Astrocyte of the spinal cord (primary cell): Measurements from ENCODE around the gene SH3GLB1.
"Not testable (repeated sequence)": the region's sequence is repeated elsewhere in the genome, so short reads cannot be mapped to it uniquely, and the experiment has no call there.

Experiments
- DNase-seq: peaks from one replicate; pipeline ENCODE4 v3.0.0; 2011; ENCODE audit warnings: low read depth, low spot score
- H3K4me3 ChIP-seq: 2 replicates; pipeline ENCODE4 v1.5.1; 2011; ENCODE audit warnings: low read depth, mild to moderate bottlenecking, low read length, moderate library complexity
- in situ Hi-C: cut with HindIII; loops from 2 replicates; pipeline ENCODE4 v1.10.0; 2017; ENCODE audit warnings: low sequenced_read_pairs
- TF ChIP-seq, protein P1 (sequence below): IDR thresholded peaks from 2 replicates; pipeline ENCODE4 v1.5.1; 2012; ENCODE audit warnings: low read depth, mild to moderate bottlenecking, low read length, inconsistent platforms

SH3GLB1 gene

DNA sequence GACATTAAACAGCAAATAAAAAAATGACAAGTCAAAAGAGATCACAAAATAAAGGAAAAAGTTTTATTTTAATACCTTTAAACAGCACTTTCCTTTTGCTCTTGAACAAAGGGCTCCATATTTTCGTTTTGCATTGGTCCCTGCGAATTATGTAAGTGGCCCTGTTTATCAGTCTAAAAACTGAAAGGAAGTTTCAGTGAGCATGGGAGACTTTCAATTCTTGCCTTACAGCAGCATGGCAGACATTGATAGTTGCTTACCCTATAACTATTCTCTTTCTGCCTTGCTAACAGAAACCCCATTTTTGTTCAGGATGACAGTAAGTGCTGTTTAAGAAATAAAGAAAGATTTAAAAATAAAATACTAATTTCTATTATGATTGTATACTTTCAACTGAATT lies 5.2 kb upstream of the SH3GLB1 start:
- TF ChIP-seq, protein P1, sequence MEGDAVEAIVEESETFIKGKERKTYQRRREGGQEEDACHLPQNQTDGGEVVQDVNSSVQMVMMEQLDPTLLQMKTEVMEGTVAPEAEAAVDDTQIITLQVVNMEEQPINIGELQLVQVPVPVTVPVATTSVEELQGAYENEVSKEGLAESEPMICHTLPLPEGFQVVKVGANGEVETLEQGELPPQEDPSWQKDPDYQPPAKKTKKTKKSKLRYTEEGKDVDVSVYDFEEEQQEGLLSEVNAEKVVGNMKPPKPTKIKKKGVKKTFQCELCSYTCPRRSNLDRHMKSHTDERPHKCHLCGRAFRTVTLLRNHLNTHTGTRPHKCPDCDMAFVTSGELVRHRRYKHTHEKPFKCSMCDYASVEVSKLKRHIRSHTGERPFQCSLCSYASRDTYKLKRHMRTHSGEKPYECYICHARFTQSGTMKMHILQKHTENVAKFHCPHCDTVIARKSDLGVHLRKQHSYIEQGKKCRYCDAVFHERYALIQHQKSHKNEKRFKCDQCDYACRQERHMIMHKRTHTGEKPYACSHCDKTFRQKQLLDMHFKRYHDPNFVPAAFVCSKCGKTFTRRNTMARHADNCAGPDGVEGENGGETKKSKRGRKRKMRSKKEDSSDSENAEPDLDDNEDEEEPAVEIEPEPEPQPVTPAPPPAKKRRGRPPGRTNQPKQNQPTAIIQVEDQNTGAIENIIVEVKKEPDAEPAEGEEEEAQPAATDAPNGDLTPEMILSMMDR, result no peak
- DNase-seq, result no peak
- in situ Hi-C loops, result no loop called here
- no peak overlapping the region for H3K4me3 ChIP-seq

DNA sequence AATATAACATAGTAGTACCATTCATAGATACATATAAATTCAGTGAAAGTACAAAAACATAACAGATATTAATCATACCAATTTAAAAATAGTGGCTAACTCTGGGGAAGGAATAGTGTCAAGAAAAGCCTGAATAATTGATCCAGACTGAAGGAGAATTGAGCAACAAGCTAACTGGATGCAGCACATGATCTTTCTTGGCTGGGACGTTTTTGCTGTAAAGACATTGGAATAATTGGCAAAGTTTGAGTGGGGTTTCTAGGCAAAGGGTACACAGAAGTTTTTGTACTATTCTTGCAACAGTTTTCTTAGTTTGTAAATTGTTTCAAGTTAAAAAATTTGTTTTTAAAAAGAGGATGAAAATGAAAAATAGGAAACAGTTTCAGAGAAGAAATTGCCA lies 2.6 kb upstream of the SH3GLB1 start:
- in situ Hi-C loops, result no loop called here
- H3K4me3 ChIP-seq, result no peak overlapping the region
- DNase-seq, result no peak
- TF ChIP-seq, protein P1, result no peak

DNA sequence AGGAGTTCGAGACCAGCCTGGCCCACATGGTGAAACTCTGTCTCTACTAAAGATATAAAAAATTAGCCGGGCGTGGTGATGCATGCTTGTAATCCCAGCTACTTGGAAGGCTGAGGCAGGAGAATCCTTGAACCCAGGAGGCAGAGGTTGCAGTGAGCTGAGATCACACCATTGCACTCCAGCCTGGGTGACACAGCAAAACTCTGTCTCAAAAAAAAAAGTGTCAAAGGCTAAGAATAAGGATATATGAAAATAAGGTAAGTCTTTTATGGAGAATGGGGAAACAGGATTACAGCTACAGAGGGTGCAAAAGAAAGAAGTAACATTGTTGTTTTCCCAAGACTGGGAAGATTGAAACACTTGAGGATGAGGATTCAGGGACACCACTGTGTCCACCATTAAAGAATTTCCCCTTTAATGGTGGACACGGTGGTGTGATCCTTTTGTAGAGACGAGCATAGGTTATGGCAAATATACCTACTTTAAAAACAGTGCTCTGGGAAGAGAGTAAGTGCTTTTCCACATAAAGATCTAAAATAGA lies 1.4 kb upstream of the SH3GLB1 start:
- in situ Hi-C loops, DNase-seq, H3K4me3 ChIP-seq: not testable (repeated sequence)

DNA sequence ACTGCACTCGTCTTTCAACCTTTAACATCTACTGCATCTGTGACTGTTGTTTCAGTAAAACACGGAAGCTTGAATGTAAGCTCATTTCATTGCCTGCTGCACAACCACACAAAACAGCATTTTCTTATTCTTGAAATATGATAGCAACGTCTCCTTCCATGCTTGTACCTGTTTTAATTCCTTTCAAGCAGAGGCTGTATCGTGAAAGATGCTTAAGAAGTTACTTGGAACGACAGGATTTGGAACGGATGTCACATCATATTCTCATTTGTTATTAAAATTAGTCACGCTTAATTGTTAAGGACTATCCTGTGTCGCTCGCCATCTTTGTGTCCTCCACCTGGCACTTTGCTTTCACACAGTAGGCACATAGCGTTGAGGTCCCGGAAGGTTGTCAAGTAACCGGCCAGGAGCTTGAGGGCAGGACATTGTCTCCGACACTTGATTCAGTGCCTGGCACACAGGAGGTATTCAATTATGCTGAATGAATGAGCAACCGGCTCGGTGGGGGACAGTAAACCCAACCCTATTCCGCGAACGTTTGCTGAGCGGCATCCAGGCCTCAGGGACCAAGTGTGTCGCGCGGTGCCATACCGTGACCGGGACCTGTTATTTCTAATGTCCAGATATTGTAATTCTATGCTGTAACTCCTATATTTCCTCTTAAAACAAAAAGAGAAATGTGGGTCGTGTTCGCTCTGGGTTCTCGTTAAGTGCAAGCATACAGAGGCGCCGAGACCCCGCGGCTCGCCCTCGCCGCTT lies 499 bp upstream of the SH3GLB1 start:
- TF ChIP-seq, protein P1, result no peak
- DNase-seq, result no peak
- in situ Hi-C loops, result no loop called here
- H3K4me3 ChIP-seq, result peak overlapping the region; percentile 91

DNA sequence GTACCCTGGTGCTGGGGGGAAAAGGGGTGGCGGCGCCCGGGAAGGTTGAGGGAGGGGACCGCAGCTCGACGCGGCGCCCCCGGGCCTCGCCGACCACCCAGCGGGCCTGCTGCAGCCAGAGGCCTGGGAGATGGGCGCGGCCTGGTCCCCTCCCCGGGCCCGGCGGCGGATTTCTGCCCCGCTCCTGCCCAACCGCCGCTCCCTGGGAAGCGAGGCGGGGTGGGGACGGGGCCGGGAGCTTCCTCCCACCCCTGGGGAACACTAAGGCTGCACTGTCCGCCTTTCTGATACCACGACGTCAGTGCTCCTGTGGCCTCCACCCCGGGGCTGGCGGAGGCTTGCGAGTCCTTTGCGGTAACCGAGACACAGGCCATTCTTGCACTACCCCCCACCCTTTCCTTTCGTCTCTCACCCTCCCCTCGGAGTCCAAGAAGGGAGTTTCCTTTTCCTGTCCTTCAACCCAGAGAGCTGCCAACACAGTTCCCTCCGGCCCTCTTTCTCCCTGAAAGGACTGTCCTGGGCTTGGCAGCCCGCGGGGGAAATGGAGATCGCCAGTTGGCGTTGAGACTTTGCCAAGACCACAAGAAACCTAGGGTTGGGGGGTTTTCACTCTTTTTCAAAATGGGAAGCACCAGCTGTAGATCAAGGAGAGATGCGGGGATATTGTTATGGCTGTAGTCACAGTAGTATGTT lies 742 bp downstream of the SH3GLB1 start:
- TF ChIP-seq, protein P1, result no peak
- peak; percentile 71 for DNase-seq
- in situ Hi-C loops, result no loop called here
- peak overlapping the region; percentile 91 for H3K4me3 ChIP-seq

DNA sequence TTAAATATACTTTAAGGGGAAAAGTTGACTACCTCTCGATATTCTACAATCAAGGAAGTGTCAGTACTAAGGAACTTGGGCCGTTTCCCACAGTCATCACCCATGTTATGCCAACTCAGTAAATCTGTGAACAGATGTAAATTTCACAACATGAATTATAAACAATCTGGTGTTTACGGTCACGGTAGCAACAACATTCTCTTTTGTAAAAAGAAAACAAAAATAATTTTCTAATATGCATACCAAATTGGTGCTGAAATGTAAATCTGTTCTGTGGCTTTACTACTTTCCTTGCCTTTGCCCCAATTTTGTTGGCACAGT lies 1.2 kb downstream of the SH3GLB1 start:
- in situ Hi-C loops, result no loop called here
- TF ChIP-seq, protein P1, result no peak
- DNase-seq, result no peak
- H3K4me3 ChIP-seq, result peak overlapping the region; percentile 91

DNA sequence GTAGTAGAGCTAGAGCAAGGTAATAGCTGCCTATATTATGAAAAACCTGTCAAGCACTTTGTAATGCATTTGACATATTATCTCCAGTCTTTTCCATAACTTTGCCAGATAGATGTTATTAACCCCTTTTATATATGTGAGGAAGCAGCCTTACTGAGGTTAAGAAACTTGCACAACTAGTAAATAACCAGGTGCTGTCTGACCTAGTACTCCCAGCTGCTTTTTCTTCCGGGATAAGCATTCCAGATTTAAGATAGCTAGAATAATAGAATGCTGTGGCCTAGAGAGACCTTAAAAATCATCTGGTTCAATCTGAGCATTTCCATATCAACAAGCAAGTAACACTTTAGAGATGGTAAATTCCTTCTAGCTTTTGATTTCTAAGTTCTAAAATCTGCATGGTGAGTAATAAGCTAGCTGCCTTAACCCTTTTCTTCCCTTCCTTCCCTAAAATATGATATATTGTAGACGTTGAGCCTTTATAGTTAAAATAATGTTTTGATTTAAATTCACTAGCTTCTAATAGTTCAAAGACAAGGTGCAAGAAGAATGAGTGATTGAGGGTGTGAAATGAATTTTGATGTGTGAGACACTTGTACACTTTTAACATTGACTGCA lies 1.8 kb downstream of the SH3GLB1 start:
- H3K4me3 ChIP-seq, result peak overlapping the region; percentile 91
- in situ Hi-C loops, result no loop called here
- TF ChIP-seq, protein P1, result no peak
- no peak for DNase-seq
